NCI-H2171 treated with DMSO at 0.1 percent for 48 hours (cell line): ENCODE measurements around the gene ARHGAP29.

ENCODE experiments used
- DNase-seq: peaks from one replicate; lab custom pipeline; 2025; lab: John Stamatoyannopoulos, UW

Gene ARHGAP29, protein sequence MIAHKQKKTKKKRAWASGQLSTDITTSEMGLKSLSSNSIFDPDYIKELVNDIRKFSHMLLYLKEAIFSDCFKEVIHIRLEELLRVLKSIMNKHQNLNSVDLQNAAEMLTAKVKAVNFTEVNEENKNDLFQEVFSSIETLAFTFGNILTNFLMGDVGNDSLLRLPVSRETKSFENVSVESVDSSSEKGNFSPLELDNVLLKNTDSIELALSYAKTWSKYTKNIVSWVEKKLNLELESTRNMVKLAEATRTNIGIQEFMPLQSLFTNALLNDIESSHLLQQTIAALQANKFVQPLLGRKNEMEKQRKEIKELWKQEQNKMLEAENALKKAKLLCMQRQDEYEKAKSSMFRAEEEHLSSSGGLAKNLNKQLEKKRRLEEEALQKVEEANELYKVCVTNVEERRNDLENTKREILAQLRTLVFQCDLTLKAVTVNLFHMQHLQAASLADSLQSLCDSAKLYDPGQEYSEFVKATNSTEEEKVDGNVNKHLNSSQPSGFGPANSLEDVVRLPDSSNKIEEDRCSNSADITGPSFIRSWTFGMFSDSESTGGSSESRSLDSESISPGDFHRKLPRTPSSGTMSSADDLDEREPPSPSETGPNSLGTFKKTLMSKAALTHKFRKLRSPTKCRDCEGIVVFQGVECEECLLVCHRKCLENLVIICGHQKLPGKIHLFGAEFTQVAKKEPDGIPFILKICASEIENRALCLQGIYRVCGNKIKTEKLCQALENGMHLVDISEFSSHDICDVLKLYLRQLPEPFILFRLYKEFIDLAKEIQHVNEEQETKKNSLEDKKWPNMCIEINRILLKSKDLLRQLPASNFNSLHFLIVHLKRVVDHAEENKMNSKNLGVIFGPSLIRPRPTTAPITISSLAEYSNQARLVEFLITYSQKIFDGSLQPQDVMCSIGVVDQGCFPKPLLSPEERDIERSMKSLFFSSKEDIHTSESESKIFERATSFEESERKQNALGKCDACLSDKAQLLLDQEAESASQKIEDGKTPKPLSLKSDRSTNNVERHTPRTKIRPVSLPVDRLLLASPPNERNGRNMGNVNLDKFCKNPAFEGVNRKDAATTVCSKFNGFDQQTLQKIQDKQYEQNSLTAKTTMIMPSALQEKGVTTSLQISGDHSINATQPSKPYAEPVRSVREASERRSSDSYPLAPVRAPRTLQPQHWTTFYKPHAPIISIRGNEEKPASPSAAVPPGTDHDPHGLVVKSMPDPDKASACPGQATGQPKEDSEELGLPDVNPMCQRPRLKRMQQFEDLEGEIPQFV

DNA sequence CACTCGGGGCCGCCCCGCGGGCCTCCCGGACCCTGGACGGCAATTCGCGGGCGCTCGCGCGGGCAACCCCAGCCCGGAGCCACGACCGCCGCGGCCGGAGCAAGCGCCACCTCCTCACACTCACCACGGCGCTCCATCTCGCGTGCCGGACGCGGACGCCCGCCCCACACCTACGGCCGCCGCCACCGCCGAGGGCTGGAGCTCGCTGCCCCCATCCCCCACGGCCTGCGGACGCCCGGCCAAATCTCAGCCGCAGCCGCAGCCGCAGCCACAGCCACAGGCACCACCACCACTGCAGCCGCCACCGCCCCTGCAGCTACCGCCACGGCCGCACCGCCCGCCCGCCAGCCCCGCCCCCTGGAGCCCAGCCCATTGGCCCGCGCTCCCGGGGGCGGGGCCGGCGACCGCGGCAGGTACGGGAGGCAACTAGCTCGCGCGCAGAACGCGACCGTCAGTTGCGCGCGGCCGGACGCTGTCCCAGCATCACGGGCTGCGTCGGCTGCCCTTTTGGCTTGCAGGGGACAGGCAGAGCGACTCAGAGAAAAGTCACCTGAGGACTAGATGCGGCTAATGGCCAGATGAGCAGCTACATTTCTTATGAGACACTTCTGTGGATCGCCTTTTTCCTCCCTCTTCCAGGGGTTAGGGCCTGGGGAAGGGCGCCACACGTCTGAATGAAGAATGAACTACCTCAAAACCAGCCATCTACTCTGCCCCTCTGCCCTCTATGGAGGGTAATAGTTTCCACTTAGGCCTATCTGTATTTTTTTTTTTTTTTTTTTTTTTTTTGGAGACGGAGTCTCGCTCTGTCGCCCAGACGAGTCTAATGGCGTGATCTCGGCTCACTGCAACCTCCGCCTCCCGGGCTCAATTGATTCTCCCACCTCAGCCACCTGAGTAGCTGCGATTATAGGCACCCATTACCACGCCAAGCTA lies at the start of gene ARHGAP29:
TSS of gene ARHGAP29 (minus strand) at position 294 of the 936 bp plus-strand sequence. CDS start 5,973 bp downstream, outside the sequence.
- peak; percentile 53 for DNase-seq

DNA sequence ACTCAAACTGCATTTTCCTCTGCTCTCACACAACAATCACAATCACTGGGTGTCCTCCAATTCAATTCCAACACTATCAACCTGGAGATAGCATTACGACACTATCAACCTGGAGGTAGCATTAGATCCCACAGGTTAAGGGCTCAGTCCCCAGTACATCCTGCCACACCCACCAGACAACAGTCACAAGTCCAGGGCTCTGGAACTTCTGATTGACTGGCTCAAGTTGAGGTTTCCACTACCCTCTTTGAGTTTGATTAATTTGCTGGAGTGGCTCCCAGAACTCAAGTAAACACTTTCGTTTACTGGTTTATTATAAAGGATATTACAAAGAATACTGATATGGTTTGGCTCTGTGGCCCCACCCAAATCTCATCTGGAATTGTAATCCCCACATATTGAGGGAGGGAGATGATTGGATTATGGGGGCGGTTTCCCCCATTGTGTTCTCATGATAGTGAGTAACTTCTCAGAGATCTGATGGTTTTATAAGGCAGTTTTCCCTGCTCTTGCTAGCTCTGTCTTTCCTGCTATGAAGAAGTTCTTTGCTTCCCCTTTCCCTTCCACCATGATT lies 49.6 kb upstream of the ARHGAP29 start:
- no peak for DNase-seq

- no peak for DNase-seq
Measured at GRCh38 chr1:94285031-94285654, 47.8 kb upstream of the ARHGAP29 start.

DNA sequence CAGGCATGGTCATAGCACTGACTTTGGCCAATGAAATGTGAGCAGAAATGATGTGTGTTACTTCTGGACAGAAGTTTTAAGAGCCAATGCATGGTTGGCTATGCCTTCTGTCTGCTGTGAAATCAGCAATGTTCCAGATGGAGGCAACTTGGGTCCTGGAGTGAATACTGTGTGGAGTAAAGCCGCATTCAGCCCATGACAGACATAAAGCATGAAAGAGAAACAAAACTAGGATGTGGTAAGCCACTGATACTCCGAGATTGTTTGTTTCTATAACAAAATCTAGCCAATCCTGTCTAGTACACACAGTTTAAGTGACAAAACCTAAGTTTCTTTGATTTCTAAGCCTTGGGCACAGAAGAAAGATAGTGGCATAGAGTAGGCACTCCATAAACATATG lies 47.1 kb upstream of the ARHGAP29 start:
- no peak for DNase-seq

DNA sequence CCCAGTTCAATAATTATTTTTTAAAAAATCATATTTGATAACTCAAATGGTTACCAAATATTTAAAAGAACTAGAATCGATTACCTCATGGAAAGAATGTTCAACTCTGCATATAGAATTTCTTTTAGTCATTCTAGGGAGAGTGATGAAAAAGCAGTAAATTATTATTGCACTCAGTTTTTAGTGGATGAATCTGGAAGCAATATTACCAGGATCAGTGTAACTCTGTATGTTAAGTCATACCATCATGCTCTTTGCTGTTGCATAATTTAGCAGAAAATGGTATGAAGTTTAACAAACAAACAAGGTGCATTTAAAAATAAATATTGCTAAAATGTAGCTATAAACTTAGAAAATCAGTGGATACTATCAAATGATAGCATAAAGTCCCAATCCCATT lies 46.1 kb upstream of the ARHGAP29 start:
- DNase-seq: no peak

GRCh38 chr1:94282143-94282711 lies 44.8 kb upstream of the ARHGAP29 start:
- no peak for DNase-seq

GRCh38 chr1:94281361-94282142 lies 44.2 kb upstream of the ARHGAP29 start:
- DNase-seq: no peak

DNA sequence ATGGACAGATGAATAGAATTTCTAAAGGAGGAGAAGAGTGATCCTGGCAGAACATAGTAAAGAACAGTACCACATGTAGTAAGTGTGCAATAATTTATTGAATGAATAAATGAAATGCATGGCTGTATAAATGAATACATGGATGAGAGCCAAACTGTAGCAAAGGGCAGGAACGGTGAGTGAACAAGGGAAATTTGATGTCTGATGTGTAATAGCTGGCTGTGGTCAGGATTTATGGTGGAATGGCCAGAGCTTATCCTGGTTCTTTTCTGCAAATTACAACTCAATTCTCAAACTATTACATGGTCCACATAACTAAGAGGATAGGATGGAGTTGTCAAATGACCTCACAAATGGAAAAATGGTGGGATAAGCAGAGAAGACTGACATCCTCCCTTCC lies 43.2 kb upstream of the ARHGAP29 start:
- DNase-seq: no peak

GRCh38 chr1:94279462-94279861 lies 42.1 kb upstream of the ARHGAP29 start:
- no peak for DNase-seq

GRCh38 chr1:94279038-94279437 lies 41.7 kb upstream of the ARHGAP29 start:
- no peak for DNase-seq

DNA sequence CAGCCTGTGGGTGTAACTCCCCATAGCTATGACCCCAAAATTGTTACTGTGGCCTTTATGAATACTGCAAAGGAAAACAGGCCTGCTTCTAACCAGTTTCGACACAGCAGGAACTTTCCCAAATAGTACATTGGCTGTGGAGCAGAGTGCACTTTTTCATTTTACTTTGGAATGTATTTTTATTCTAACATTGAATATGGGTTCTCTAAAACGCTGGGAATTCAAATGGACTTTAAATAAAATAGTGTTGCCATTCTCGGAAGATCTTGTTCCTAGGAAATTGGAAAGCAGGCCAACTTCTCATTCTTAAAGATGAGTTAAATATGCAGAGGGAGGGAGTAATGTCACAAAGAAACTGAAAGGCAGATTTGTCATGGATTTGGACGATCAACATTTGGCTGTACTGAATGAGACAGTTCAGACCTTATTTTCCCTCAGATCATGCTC lies 39.6 kb upstream of the ARHGAP29 start:
- no peak for DNase-seq

DNA sequence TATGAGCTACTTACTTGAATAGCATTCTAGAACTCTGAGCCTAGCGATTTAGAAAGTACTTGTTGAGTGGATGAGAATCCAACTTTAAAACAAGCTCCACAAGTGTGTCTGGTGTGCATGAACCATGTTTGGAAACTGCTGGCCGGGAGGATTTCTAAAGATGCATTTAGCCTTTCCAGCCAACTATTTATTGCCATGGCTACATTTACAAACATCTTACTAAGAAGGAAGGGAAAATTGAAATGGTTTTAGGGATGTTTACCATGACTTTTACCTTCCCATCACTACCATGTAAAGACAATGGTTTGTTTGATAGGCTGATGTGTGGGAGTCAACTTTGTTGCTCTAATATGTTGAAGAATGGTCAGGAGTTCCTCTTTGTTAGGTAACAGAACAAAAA lies 37.7 kb upstream of the ARHGAP29 start:
- DNase-seq: no peak

DNA sequence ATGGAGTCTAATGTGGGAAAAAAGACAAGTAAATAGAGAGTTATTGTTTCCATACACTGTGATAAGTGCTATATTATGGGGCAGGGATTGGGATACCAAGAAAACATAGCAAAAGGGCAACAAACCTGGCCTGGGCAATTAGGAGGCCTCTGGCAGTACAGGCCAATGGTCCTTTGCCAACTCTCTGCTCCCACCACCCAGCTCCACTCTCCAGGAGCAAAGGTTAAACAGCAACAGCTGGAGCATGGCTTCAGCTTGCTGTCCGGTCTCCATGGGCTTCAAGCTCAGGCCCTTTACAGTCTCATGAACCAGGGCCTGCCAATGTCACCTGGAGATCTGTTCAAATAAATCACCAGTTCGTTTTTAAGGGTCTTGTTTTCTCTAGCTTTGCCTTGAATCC lies 37.2 kb upstream of the ARHGAP29 start:
- no peak for DNase-seq

GRCh38 chr1:94273111-94273510 lies 35.7 kb upstream of the ARHGAP29 start:
- DNase-seq: no peak

DNA sequence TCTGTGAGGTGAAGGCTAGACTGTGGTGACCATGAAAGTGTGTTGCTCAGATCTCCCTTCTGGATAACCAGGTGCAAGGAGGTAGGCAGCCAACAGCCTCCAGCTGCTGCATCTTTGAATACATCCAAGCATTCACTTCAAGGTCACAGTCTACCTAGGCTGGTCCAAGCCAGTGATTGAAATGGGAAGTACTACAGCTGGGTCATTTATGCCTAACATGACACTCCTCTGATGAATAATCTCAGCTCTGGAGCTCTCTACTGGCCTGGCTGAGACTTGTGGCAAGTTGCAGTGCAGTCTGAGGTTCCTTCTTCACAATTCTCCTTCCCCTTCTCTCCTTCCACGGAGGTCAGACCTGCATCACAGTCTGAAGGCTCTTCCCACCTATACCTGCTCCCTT lies 35.0 kb upstream of the ARHGAP29 start:
- DNase-seq: no peak

GRCh38 chr1:94271373-94271772 lies 34.0 kb upstream of the ARHGAP29 start:
- DNase-seq: no peak

- DNase-seq: no peak
Measured at GRCh38 chr1:94270801-94271203, 33.4 kb upstream of the ARHGAP29 start.

- no peak for DNase-seq
Measured at GRCh38 chr1:94269921-94270320, 32.5 kb upstream of the ARHGAP29 start.

DNA sequence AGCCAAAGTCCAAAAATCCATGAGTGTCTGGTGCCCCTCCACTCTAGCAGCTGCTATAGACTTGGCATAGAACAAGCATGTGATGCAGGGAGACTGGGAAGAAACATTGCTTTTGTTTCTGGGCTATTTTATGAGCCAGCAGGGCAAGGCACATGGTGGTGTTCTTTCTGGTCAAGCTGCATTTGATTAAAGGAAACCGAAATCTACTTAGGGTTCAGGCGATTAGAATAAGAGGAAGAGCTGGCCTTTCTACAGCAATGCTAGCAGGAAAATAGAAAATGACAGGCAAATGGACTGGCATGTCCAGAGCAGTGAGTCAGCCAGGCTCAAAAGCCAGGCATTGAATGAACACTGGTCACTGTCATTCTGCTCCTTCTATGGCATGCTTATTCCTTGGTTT lies 28.5 kb upstream of the ARHGAP29 start:
- DNase-seq: no peak
